ENCODE measurements around the gene PTPRG. TPM values are rescaled to one million over a fixed set of nuclear protein-coding genes. Genes with fewer than 3 reads are reported as not detected.

PTPRG gene
- total RNA-seq, 1 experiment from 2014 or later = 0.73 TPM

DNA sequence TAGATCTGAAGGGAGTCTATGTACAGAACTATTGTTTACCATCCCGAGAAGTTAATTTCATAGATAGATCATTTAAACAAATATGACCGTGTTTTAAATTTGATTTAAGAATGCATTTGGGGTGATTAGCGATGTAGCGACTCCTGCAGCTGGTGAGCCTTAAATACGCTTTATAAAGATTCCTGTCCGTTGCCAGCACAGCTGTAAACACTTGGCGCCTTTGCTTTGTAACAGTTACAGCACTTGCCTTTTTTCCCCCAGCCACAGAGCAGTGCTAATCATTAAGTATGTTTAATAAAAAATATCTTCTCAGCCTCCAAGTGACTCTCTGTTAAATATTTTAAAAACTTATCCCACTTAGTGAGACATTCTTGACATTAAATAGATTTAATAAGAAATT, 478.2 kb downstream of the PTPRG start:
- Histone ChIP-seq H3K9me3 (ENCODE audit: low read length) (no peaks in the 10 kb centered on the region), H4K20me1 (ENCODE audit: low read length) (no peaks in the 10 kb centered on the region), H3K27me3 (ENCODE audit: low read length) (no peaks in the 10 kb centered on the region), H3K4me1 (ENCODE audit: insufficient read depth, low read length) (no peaks in the 10 kb centered on the region), H3K79me2 (ENCODE audit: low read length) (no peaks in the 10 kb centered on the region), H3K36me3 (ENCODE audit: low read depth, low read length) (no peaks in the 10 kb centered on the region), H2AFZ (ENCODE audit: low read length) (no peak overlapping the region), H3K9ac (ENCODE audit: low read length) (no peak overlapping the region), H3F3A (ENCODE audit: low read length, unreplicated experiment) (no peaks in the 10 kb centered on the region), H3K4me3 (ENCODE audit: low read length) (no peak overlapping the region), H3K9me2 (replicated peaks; ENCODE audit: low read length) (no peaks in the 10 kb centered on the region), H3K27ac (ENCODE audit: low read length) (no peak overlapping the region), H3K4me2 (ENCODE audit: low read length) (no peak overlapping the region)
- BruUV-seq (replicated peaks) = no TSS peak
- no peak for DNase-seq
- ChIA-PET POLR2A (ENCODE audit: unreplicated experiment) (no interaction called here), CTCF (no interaction called here)
- no peak for TF ChIP-seq CTCF (conservative IDR thresholded peaks at IDR 0.05; ENCODE audit: low read depth, low read length)
- no peak for TF ChIP-seq EZH2phosphoT487 (IDR thresholded peaks at IDR 0.05; ENCODE audit: borderline replicate concordance, low read length)
- no peak for TF ChIP-seq EZH2 (IDR thresholded peaks at IDR 0.05; ENCODE audit: low read length, unreplicated experiment)
- no peak for ATAC-seq
- intact Hi-C loops (cut with micrococcal nuclease) = no loop called here

- Histone ChIP-seq H3F3A (ENCODE audit: low read length, unreplicated experiment) (no peaks in the 10 kb centered on the region), H3K4me2 (ENCODE audit: low read length) (no peak overlapping the region), H2AFZ (ENCODE audit: low read length) (no peak overlapping the region), H3K27ac (ENCODE audit: low read length) (no peak overlapping the region), H3K79me2 (ENCODE audit: low read length) (no peaks in the 10 kb centered on the region), H3K9me2 (replicated peaks; ENCODE audit: low read length) (no peaks in the 10 kb centered on the region), H3K27me3 (ENCODE audit: low read length) (no peaks in the 10 kb centered on the region), H3K9me3 (ENCODE audit: low read length) (no peaks in the 10 kb centered on the region), H3K36me3 (ENCODE audit: low read depth, low read length) (no peaks in the 10 kb centered on the region), H3K4me3 (ENCODE audit: low read length) (no peak overlapping the region), H3K4me1 (ENCODE audit: insufficient read depth, low read length) (no peaks in the 10 kb centered on the region), H3K9ac (ENCODE audit: low read length) (no peak overlapping the region), H4K20me1 (ENCODE audit: low read length) (no peaks in the 10 kb centered on the region)
- no TSS peak for BruUV-seq (replicated peaks)
- ChIA-PET CTCF (no interaction called here), POLR2A (ENCODE audit: unreplicated experiment) (no interaction called here)
- ATAC-seq = no peak
- no peak for DNase-seq
- TF ChIP-seq EZH2phosphoT487 (IDR thresholded peaks at IDR 0.05; ENCODE audit: borderline replicate concordance, low read length) (no peak), EZH2 (IDR thresholded peaks at IDR 0.05; ENCODE audit: low read length, unreplicated experiment) (no peak), CTCF (conservative IDR thresholded peaks at IDR 0.05; ENCODE audit: low read depth, low read length) (no peak)
- intact Hi-C loops (cut with micrococcal nuclease) = no loop called here
These were observed 480.3 kb downstream of the PTPRG start for GRCh38 chr3:62041681-62042080.

DNA sequence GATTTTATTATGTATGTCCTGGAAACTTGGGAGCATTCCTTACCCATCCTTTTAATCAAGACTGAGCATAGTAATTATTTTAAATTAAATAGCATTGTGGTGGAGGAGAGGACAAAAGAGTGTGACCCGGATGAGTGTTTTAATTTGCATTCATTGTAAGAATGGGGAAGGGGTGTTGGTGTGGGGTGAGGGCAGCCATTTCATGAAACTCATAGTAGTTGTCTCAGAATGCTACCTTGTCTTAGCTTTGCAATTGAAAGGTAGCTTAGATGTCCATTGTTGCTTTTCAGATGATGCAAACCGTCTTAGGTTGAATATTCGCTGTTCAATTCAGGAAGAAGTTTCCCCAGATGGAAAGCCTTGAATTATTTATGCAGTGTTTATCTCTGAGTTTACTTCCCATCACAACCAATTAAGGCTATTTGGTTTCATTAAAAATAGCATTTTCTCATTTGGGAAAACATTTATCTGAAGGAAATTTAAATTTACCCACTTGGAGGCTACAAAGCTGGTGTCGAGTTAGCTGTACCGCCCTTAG, 483.6 kb downstream of the PTPRG start:
- BruUV-seq (replicated peaks) = no TSS peak
- H3K36me3 ChIP-seq (ENCODE audit: low read depth, low read length) = no peaks in the 10 kb centered on the region
- H3F3A ChIP-seq (ENCODE audit: low read length, unreplicated experiment) = no peaks in the 10 kb centered on the region
- ChIA-PET CTCF (no interaction called here), POLR2A (ENCODE audit: unreplicated experiment) (no interaction called here)
- intact Hi-C loops (cut with micrococcal nuclease) = no loop called here
- no peaks in the 10 kb centered on the region for H4K20me1 ChIP-seq (ENCODE audit: low read length)
- no peak overlapping the region for H3K27ac ChIP-seq (ENCODE audit: low read length)
- no peak for ATAC-seq
- no peaks in the 10 kb centered on the region for H3K9me3 ChIP-seq (ENCODE audit: low read length)
- no peak overlapping the region for H2AFZ ChIP-seq (ENCODE audit: low read length)
- no peaks in the 10 kb centered on the region for H3K4me1 ChIP-seq (ENCODE audit: insufficient read depth, low read length)
- no peaks in the 10 kb centered on the region for H3K9me2 ChIP-seq (replicated peaks; ENCODE audit: low read length)
- H3K79me2 ChIP-seq (ENCODE audit: low read length) = no peaks in the 10 kb centered on the region
- no peaks in the 10 kb centered on the region; the same call in 1 of the 2 replicates for H3K27me3 ChIP-seq (ENCODE audit: low read length)
- DNase-seq = no peak
- no peak overlapping the region for H3K9ac ChIP-seq (ENCODE audit: low read length)
- TF ChIP-seq CTCF (conservative IDR thresholded peaks at IDR 0.05; ENCODE audit: low read depth, low read length) (no peak), EZH2 (IDR thresholded peaks at IDR 0.05; ENCODE audit: low read length, unreplicated experiment) (no peak), EZH2phosphoT487 (IDR thresholded peaks at IDR 0.05; ENCODE audit: borderline replicate concordance, low read length) (no peak)
- no peak overlapping the region for H3K4me3 ChIP-seq (ENCODE audit: low read length)
- H3K4me2 ChIP-seq (ENCODE audit: low read length) = no peak overlapping the region

Data from PC-3 (cell line).